ENCODE results near the gene ZNF396.

ZNF396 gene

GRCh38 chr18:35334212-35334611 lies 42.9 kb downstream of the ZNF396 start:
- no peak for FAIRE-seq

GRCh38 chr18:35331367-35332087 lies 45.6 kb downstream of the ZNF396 start:
- no peak for FAIRE-seq

- no peak for FAIRE-seq
Measured at GRCh38 chr18:35328868-35329267, 48.3 kb downstream of the ZNF396 start.

- no peak for FAIRE-seq
Measured at GRCh38 chr18:35326695-35327387, 50.3 kb downstream of the ZNF396 start.

- no peak for FAIRE-seq
Measured at GRCh38 chr18:35324926-35325655, 52.0 kb downstream of the ZNF396 start.

GRCh38 chr18:35322486-35323458 lies 54.4 kb downstream of the ZNF396 start:
- no peak for FAIRE-seq

Data from endometrium (tissue), 2 donors.